SK-N-SH (cell line): ENCODE results near the gene CDHR3.

Experiments used
- CTCF ChIP-seq: fragments of 200-600 bp; sonication (generic); IDR thresholded peaks from 2 replicates; pipeline ENCODE4 v1.6.1; 2017; ENCODE audit warnings: antibody characterized with exemption, mild to moderate bottlenecking, moderate library complexity
- EP300 ChIP-seq, 2 experiments: IDR thresholded peaks; 2 replicates each; pipeline versions ENCODE4 v1.4.0 to v1.6.1; 2012; ENCODE audit warnings: borderline replicate concordance in 1 of 2, low read depth in 1 of 2, low read length in 1 of 2
- FOXM1 ChIP-seq: IDR thresholded peaks from 2 replicates; pipeline ENCODE4 v1.4.0; 2012; ENCODE audit warnings: low read depth, mild to moderate bottlenecking
- GABPA ChIP-seq: IDR thresholded peaks from 2 replicates; pipeline ENCODE4 v1.4.0; 2012; ENCODE audit warnings: low read depth, mild to moderate bottlenecking
- JUND ChIP-seq: IDR thresholded peaks from 2 replicates; pipeline ENCODE4 v1.4.0; 2012
- MAX ChIP-seq: IDR thresholded peaks from 2 replicates; pipeline ENCODE4 v1.4.0; 2012; ENCODE audit warnings: low read depth
- MXI1 ChIP-seq: IDR thresholded peaks from 2 replicates; pipeline ENCODE4 v1.6.1; 2012; ENCODE audit warnings: mild to moderate bottlenecking, low read depth, low read length, improper control_type of control experiment
- POLR2AphosphoS5 ChIP-seq: IDR thresholded peaks from 2 replicates; pipeline ENCODE4 v1.6.1; 2012; ENCODE audit warnings: low read depth, low read length
- SIN3A ChIP-seq: IDR thresholded peaks from 2 replicates; pipeline ENCODE4 v1.6.1; 2012; ENCODE audit warnings: low read depth, mild to moderate bottlenecking, low read length, moderate library complexity, borderline replicate concordance

DNA sequence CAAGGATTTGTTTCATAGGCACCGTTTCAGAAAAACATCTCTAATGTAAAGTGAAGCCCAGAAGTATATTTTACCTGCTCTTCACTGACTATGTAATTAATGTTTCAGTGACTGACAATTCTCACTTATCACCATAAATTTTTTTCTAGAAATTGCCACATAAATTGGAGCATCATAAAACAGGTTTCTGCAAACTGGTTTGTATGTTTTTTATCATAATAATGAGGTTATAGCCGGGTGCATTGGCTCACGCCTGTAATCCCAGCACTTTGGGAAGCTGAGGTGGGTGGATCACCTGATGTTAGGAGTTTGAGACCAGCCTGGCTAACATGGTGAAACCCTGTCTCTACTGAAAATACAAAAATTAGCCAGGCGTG is 109.6 kb downstream of the CDHR3 start:
- TF ChIP-seq EP300 (IDR thresholded peaks at IDR 0.05; ENCODE audit: borderline replicate concordance in 1 of 2, low read depth in 1 of 2, low read length in 1 of 2) (no peak), JUND (no peak), CTCF (no peak), GABPA (no peak), MXI1 (no peak), MAX (no peak), SIN3A (no peak), POLR2AphosphoS5 (no peak), FOXM1 (no peak)
